Neural cell (in vitro differentiated cells): ENCODE results near the gene ATP1A2.

Experiments used
- CTCF ChIP-seq: fragments of 450-650 bp; IDR thresholded peaks from 2 replicates; pipeline ENCODE4 v1.5.1; 2014; ENCODE audit warnings: antibody characterized with exemption, mild to moderate bottlenecking, moderate library complexity; ENCODE audit not compliant: poor library complexity, severe bottlenecking
- EP300 ChIP-seq: fragments of 450-650 bp; conservative IDR thresholded peaks from 2 replicates; pipeline ENCODE4 v1.6.1; 2014; ENCODE audit warnings: antibody characterized with exemption, mild to moderate bottlenecking, moderate library complexity; ENCODE audit not compliant: poor library complexity, severe bottlenecking
- EZH2 ChIP-seq: fragments of 200-600, 300-800 bp; shearing (Covaris generic), sonication (generic); IDR thresholded peaks from 2 replicates; pipeline ENCODE4 v1.6.1; 2014; ENCODE audit warnings: antibody characterized with exemption, low read length, borderline replicate concordance, mild to moderate bottlenecking; ENCODE audit not compliant: insufficient read depth, poor library complexity, severe bottlenecking
- MXI1 ChIP-seq: fragments of 450-650 bp; conservative IDR thresholded peaks from 2 replicates; pipeline ENCODE4 v1.6.1; 2014; ENCODE audit warnings: antibody characterized with exemption, mild to moderate bottlenecking; ENCODE audit not compliant: poor library complexity, severe bottlenecking
- POLR2AphosphoS5 ChIP-seq: IDR thresholded peaks from 2 replicates; pipeline ENCODE4 v1.6.1; 2012
- RAD21 ChIP-seq: fragments of 450-650 bp; conservative IDR thresholded peaks from 2 replicates; pipeline ENCODE4 v1.6.1; 2014; ENCODE audit warnings: antibody characterized with exemption, mild to moderate bottlenecking, moderate library complexity
- SMC3 ChIP-seq: fragments of 450-650 bp; conservative IDR thresholded peaks from 2 replicates; pipeline ENCODE4 v1.6.1; 2014; ENCODE audit warnings: antibody characterized with exemption, mild to moderate bottlenecking, moderate library complexity; ENCODE audit not compliant: poor library complexity
- TF ChIP-seq, protein P1 (sequence below): IDR thresholded peaks from 2 replicates; pipeline ENCODE4 v1.6.1; 2012; ENCODE audit warnings: borderline replicate concordance

GRCh38 chr1:160133990-160134770 lies 18.6 kb downstream of the ATP1A2 start:
- no peak for TF ChIP-seq CTCF
- no peak for TF ChIP-seq EZH2
- no peak for TF ChIP-seq POLR2AphosphoS5
- no peak for TF ChIP-seq RAD21
- TF ChIP-seq MXI1: no peak
- no peak for TF ChIP-seq SMC3
- TF ChIP-seq, protein P1, sequence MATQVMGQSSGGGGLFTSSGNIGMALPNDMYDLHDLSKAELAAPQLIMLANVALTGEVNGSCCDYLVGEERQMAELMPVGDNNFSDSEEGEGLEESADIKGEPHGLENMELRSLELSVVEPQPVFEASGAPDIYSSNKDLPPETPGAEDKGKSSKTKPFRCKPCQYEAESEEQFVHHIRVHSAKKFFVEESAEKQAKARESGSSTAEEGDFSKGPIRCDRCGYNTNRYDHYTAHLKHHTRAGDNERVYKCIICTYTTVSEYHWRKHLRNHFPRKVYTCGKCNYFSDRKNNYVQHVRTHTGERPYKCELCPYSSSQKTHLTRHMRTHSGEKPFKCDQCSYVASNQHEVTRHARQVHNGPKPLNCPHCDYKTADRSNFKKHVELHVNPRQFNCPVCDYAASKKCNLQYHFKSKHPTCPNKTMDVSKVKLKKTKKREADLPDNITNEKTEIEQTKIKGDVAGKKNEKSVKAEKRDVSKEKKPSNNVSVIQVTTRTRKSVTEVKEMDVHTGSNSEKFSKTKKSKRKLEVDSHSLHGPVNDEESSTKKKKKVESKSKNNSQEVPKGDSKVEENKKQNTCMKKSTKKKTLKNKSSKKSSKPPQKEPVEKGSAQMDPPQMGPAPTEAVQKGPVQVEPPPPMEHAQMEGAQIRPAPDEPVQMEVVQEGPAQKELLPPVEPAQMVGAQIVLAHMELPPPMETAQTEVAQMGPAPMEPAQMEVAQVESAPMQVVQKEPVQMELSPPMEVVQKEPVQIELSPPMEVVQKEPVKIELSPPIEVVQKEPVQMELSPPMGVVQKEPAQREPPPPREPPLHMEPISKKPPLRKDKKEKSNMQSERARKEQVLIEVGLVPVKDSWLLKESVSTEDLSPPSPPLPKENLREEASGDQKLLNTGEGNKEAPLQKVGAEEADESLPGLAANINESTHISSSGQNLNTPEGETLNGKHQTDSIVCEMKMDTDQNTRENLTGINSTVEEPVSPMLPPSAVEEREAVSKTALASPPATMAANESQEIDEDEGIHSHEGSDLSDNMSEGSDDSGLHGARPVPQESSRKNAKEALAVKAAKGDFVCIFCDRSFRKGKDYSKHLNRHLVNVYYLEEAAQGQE: no peak
- TF ChIP-seq EP300: no peak
